ENCODE results near the gene RPTOR. TPM values are rescaled to one million over a fixed set of nuclear protein-coding genes. Genes with fewer than 3 reads are reported as not detected.

RPTOR gene
- total RNA-seq, 4 donors from 2014 or later = 34.1 to 65.8 (median 43.6) TPM

GRCh38 chr17:80538484-80538883 lies 6.2 kb upstream of the RPTOR start:
- no peak for DNase-seq (ENCODE audit: extremely low spot score)
- Histone ChIP-seq H3K27ac (replicated peaks in 1 of 4) (no peak overlapping the region), H3K27me3 (peaks cover 0 to 34% (median 0%) of the 10 kb centered on the region in 4 donors), H3K4me3 (no peak overlapping the region), H3K9me3 (no peaks in the 10 kb centered on the region), H3K4me1 (peaks cover 0 to 8% (median 0%) of the 10 kb centered on the region in 4 donors), H3K36me3 (no peaks in the 10 kb centered on the region)
- TF ChIP-seq POLR2A (IDR thresholded peaks at IDR 0.05; ENCODE audit: low read depth) = no peak
- no peak for TF ChIP-seq POLR2AphosphoS5 (IDR thresholded peaks at IDR 0.05)
- no peak for TF ChIP-seq CTCF (IDR thresholded peaks at IDR 0.05)
- no peak for TF ChIP-seq EP300 (IDR thresholded peaks at IDR 0.05)
- intact Hi-C loops (cut with DNase I) = no loop called here
- 63% methylated on average over 4 of the region's 14 CpGs for WGBS

GRCh38 chr17:80539022-80539641 lies 5.5 kb upstream of the RPTOR start:
- Histone ChIP-seq H3K27me3 (peaks cover 0 to 35% (median 0%) of the 10 kb centered on the region in 4 donors), H3K4me3 (no peak overlapping the region), H3K27ac (replicated peaks in 1 of 4) (no peak overlapping the region), H3K9me3 (no peaks in the 10 kb centered on the region), H3K36me3 (no peaks in the 10 kb centered on the region), H3K4me1 (peaks cover 0 to 8% (median 1%) of the 10 kb centered on the region in 4 donors)
- 13% methylated on average over 12 of the region's 12 CpGs for WGBS
- DNase-seq (ENCODE audit: extremely low spot score) = no peak
- intact Hi-C loops (cut with DNase I) = no loop called here
- TF ChIP-seq POLR2A (IDR thresholded peaks at IDR 0.05; ENCODE audit: low read depth) (no peak), EP300 (IDR thresholded peaks at IDR 0.05) (no peak), POLR2AphosphoS5 (IDR thresholded peaks at IDR 0.05) (no peak), CTCF (IDR thresholded peaks at IDR 0.05) (no peak)

GRCh38 chr17:80545499-80545826 lies 825 bp downstream of the RPTOR start:
- intact Hi-C loops (cut with DNase I) = loop anchor here (10.0 kb wide), 1 partner anchor 71 kb away; the partner anchor contains the start of gene NPTX1
- H3K27ac ChIP-seq (replicated peaks in 1 of 4) = peak overlapping the region in 3 of 4 donors; percentile 77 to 88 (median 84)

GRCh38 chr17:80546267-80546666 lies 1.6 kb downstream of the RPTOR start:
- 86% methylated on average over 5 of the region's 5 CpGs for WGBS
- Histone ChIP-seq H3K27me3 (peaks cover 0 to 21% (median 0%) of the 10 kb centered on the region in 4 donors), H3K4me1 (peaks cover 19 to 43% (median 34%) of the 10 kb centered on the region in 4 donors), H3K9me3 (no peaks in the 10 kb centered on the region), H3K27ac (replicated peaks in 1 of 4) (no peak overlapping the region), H3K4me3 (peak overlapping the region in 2 of 4 donors; percentile 86 to 99), H3K36me3 (no peaks in the 10 kb centered on the region)
- DNase-seq (ENCODE audit: extremely low spot score) = no peak
- TF ChIP-seq CTCF (IDR thresholded peaks at IDR 0.05) (no peak), EP300 (IDR thresholded peaks at IDR 0.05) (no peak), POLR2AphosphoS5 (IDR thresholded peaks at IDR 0.05) (no peak), POLR2A (IDR thresholded peaks at IDR 0.05; ENCODE audit: low read depth) (no peak)
- intact Hi-C loops (cut with DNase I) = loop anchor here (10.0 kb wide), 1 partner anchor 71 kb away; the partner anchor contains the start of gene NPTX1

More at GRCh38 chr17:80545499-80545826, 825 bp downstream of the RPTOR start:
- WGBS = 5% methylated on average over 8 of the region's 8 CpGs
- Histone ChIP-seq H3K36me3 (no peaks in the 10 kb centered on the region), H3K4me1 (peaks cover 19 to 43% (median 34%) of the 10 kb centered on the region in 4 donors), H3K4me3 (peak overlapping the region; percentile 68 to 99 (median 92)), H3K9me3 (no peaks in the 10 kb centered on the region), H3K27me3 (peaks cover 0 to 28% (median 0%) of the 10 kb centered on the region in 4 donors)
- DNase-seq (ENCODE audit: extremely low spot score) = no peak
- TF ChIP-seq EP300 (IDR thresholded peaks at IDR 0.05) = no peak
- TF ChIP-seq POLR2AphosphoS5 (IDR thresholded peaks at IDR 0.05) = no peak

- Histone ChIP-seq H3K4me1 (peaks cover 2 to 18% (median 12%) of the 10 kb centered on the region in 4 donors), H3K9me3 (no peaks in the 10 kb centered on the region), H3K36me3 (peaks cover 0 to 8% (median 6%) of the 10 kb centered on the region in 4 donors), H3K27ac (replicated peaks in 1 of 4) (no peak overlapping the region), H3K27me3 (no peaks in the 10 kb centered on the region), H3K4me3 (no peak overlapping the region)
- TF ChIP-seq POLR2A (IDR thresholded peaks at IDR 0.05; ENCODE audit: low read depth) (no peak), CTCF (IDR thresholded peaks at IDR 0.05) (no peak), POLR2AphosphoS5 (IDR thresholded peaks at IDR 0.05) (no peak), EP300 (IDR thresholded peaks at IDR 0.05) (no peak)
- DNase-seq (ENCODE audit: extremely low spot score) = no peak
- intact Hi-C loops (cut with DNase I) = no loop called here
- 30% methylated on average over 2 of the region's 2 CpGs for WGBS
These were observed 7.9 kb downstream of the RPTOR start for GRCh38 chr17:80552523-80552922.

Data from esophagus muscularis mucosa (tissue), 4 donors.